IMR-90 (cell line): ENCODE data around the gene COPS2. TPM values are rescaled to one million over a fixed set of nuclear protein-coding genes. Genes with fewer than 3 reads are reported as not detected.

Experiments used
- ATAC-seq: fragments of 200-7000 bp; cut with Tn5 transposase; 2 replicates; pipeline ENCODE4 v1.9.1; 2020; ENCODE audit warnings: low read depth, mild to moderate bottlenecking, moderate library complexity
- BruUV-seq: library from RNA; stranded (reverse); fragments of 400-500 nt; replicated peaks from 2 replicates; lab custom pipeline; 2021; lab: Mats Ljungman, UMichigan
- CTCF ChIA-PET: fragments of 300-600 bp; formaldehyde crosslinking; extraction: SDS; loops from one replicate; lab custom pipeline; 2021; ENCODE audit warnings: antibody characterized with exemption; lab: Yijun Ruan, JAX
- POLR2A ChIA-PET: fragments of 300-600 bp; sonication (Branson Sonifier 250); formaldehyde crosslinking; loops from one replicate; lab custom pipeline; 2022; ENCODE audit warnings: antibody characterized with exemption; ENCODE audit not compliant: unreplicated experiment; lab: Charles Lee
- DNase-seq: peaks from one replicate; pipeline ENCODE4 v3.0.0; 2013
- H2AFZ ChIP-seq: replicated peaks from 2 replicates; pipeline ENCODE3; 2013; ENCODE audit warnings: low read length, mild to moderate bottlenecking; ENCODE audit not compliant: poor library complexity
- H2AK5ac ChIP-seq: 2 replicates; pipeline ENCODE4 v1.6.1; 2013; ENCODE audit warnings: low read depth, low read length, inconsistent platforms
- H2AK9ac ChIP-seq: replicated peaks from 2 replicates; pipeline ENCODE3; 2013; ENCODE audit warnings: mild to moderate bottlenecking, low read depth, low read length, moderate library complexity; ENCODE audit not compliant: poor library complexity
- H2BK120ac ChIP-seq: 2 replicates; pipeline ENCODE4 v1.6.1; 2013; ENCODE audit warnings: low read depth, low read length, inconsistent platforms
- H2BK15ac ChIP-seq: 3 replicates; pipeline ENCODE4 v1.6.1; 2013; ENCODE audit warnings: low read depth, low read length, inconsistent platforms
- H2BK20ac ChIP-seq: 2 replicates; pipeline ENCODE4 v1.6.1; 2013; ENCODE audit warnings: low read depth, mild to moderate bottlenecking, inconsistent platforms, low read length, moderate library complexity
- H2BK5ac ChIP-seq: 2 replicates; pipeline ENCODE4 v1.6.1; 2013; ENCODE audit warnings: mild to moderate bottlenecking, low read depth, low read length, inconsistent platforms; ENCODE audit not compliant: poor library complexity, severe bottlenecking
- H3K14ac ChIP-seq: replicated peaks from 2 replicates; pipeline ENCODE4 v1.6.1; 2013; ENCODE audit warnings: low read depth, low read length, inconsistent platforms
- H3K18ac ChIP-seq: 2 replicates; pipeline ENCODE4 v1.6.1; 2013; ENCODE audit warnings: low read depth, low read length, control low read depth
- H3K23ac ChIP-seq: 2 replicates; pipeline ENCODE4 v1.6.1; 2013; ENCODE audit warnings: low read depth, low read length, inconsistent platforms
- H3K27ac ChIP-seq: 2 replicates; pipeline ENCODE4 v1.5.1; 2013; ENCODE audit warnings: mild to moderate bottlenecking, control low read depth, low read length; ENCODE audit not compliant: insufficient read depth
- H3K27me3 ChIP-seq: 2 replicates; pipeline ENCODE4 v1.6.1; 2013; ENCODE audit warnings: low read length; ENCODE audit not compliant: control insufficient read depth, insufficient read depth
- H3K36me3 ChIP-seq: 2 replicates; pipeline ENCODE4 v1.6.1; 2013; ENCODE audit warnings: low read length, mixed read lengths; ENCODE audit not compliant: control insufficient read depth, insufficient read depth
- H3K4ac ChIP-seq: 2 replicates; pipeline ENCODE4 v1.6.1; 2013; ENCODE audit warnings: low read depth, low read length, inconsistent platforms
- H3K4me1 ChIP-seq: 2 replicates; pipeline ENCODE4 v1.6.1; 2013; ENCODE audit warnings: low read length, mixed read lengths; ENCODE audit not compliant: control insufficient read depth, insufficient read depth
- H3K4me2 ChIP-seq: 2 replicates; pipeline ENCODE4 v1.6.1; 2013; ENCODE audit warnings: low read depth, mild to moderate bottlenecking, control low read depth, low read length, moderate library complexity
- H3K4me3 ChIP-seq: 2 replicates; pipeline ENCODE4 v1.5.1; 2013; ENCODE audit warnings: low read depth, mild to moderate bottlenecking, control low read depth, low read length, moderate library complexity; ENCODE audit not compliant: insufficient read depth
- H3K56ac ChIP-seq: 2 replicates; pipeline ENCODE4 v1.6.1; 2013; ENCODE audit warnings: low read length, inconsistent platforms; ENCODE audit not compliant: insufficient read depth; ENCODE audit errors: extremely low read depth
- H3K79me1 ChIP-seq, 2 experiments: 2 replicates each; pipeline ENCODE4 v1.6.1; 2013; ENCODE audit warnings: low read length in 2 of 2, inconsistent platforms in 1 of 2, low read depth in 1 of 2
- H3K9ac ChIP-seq: 2 replicates; pipeline ENCODE4 v1.6.1; 2013; ENCODE audit warnings: low read depth, low read length, control low read depth
- H3K9me1 ChIP-seq: 2 replicates; pipeline ENCODE4 v1.6.1; 2013; ENCODE audit warnings: low read length, inconsistent platforms; ENCODE audit not compliant: insufficient read depth
- H3K9me3 ChIP-seq: 2 replicates; pipeline ENCODE4 v1.6.1; 2013; ENCODE audit warnings: low read length; ENCODE audit not compliant: control insufficient read depth, insufficient read depth
- H4K20me1 ChIP-seq: 2 replicates; pipeline ENCODE4 v1.6.1; 2013; ENCODE audit warnings: low read length, inconsistent platforms; ENCODE audit not compliant: insufficient read depth
- H4K5ac ChIP-seq: 2 replicates; pipeline ENCODE4 v1.6.1; 2013; ENCODE audit warnings: mild to moderate bottlenecking, low read depth, low read length, control low read depth
- H4K8ac ChIP-seq, 2 experiments: 2 replicates each; pipeline ENCODE4 v1.6.1; 2013; ENCODE audit warnings: low read depth in 2 of 2, low read length in 2 of 2, control low read depth in 1 of 2, inconsistent platforms in 1 of 2
- H4K91ac ChIP-seq: 2 replicates; pipeline ENCODE4 v1.6.1; 2013; ENCODE audit warnings: low read depth, low read length, inconsistent platforms; ENCODE audit not compliant: insufficient read depth
- BHLHE40 ChIP-seq: fragments of 150-350 bp; IDR thresholded peaks from 2 replicates; pipeline ENCODE4 v1.6.1; 2016; ENCODE audit warnings: mild to moderate bottlenecking, low read depth, low read length
- CEBPB ChIP-seq: IDR thresholded peaks from 2 replicates; pipeline ENCODE4 v1.6.1; 2012; ENCODE audit warnings: low read depth, low read length, improper control_type of control experiment
- CHD1 ChIP-seq: IDR thresholded peaks from 2 replicates; pipeline ENCODE4 v1.6.1; 2012; ENCODE audit warnings: low read depth, low read length, improper control_type of control experiment
- CTCF ChIP-seq: conservative IDR thresholded peaks from 2 replicates; pipeline ENCODE4 v1.5.1; 2012; ENCODE audit warnings: mild to moderate bottlenecking, low read depth, low read length, improper control_type of control experiment
- ELK1 ChIP-seq: fragments of 150-350 bp; IDR thresholded peaks from 2 replicates; pipeline ENCODE4 v1.6.1; 2016; ENCODE audit warnings: low read depth, mild to moderate bottlenecking, low read length, moderate library complexity, borderline replicate concordance
- FOS ChIP-seq: fragments of 150-350 bp; IDR thresholded peaks from 2 replicates; pipeline ENCODE4 v1.6.1; 2016; ENCODE audit warnings: low read depth, low read length
- MAFK ChIP-seq: IDR thresholded peaks from 2 replicates; pipeline ENCODE4 v1.6.1; 2012; ENCODE audit warnings: low read depth, low read length, improper control_type of control experiment
- MAZ ChIP-seq: IDR thresholded peaks from 2 replicates; pipeline ENCODE4 v1.6.1; 2012; ENCODE audit warnings: low read depth, mild to moderate bottlenecking, low read length, improper control_type of control experiment, moderate library complexity, borderline replicate concordance
- MXI1 ChIP-seq: IDR thresholded peaks from 2 replicates; pipeline ENCODE4 v1.6.1; 2012; ENCODE audit warnings: low read depth, mild to moderate bottlenecking, low read length, moderate library complexity, borderline replicate concordance
- NFE2L2 ChIP-seq: fragments of 150-350 bp; IDR thresholded peaks from 2 replicates; pipeline ENCODE4 v1.6.1; 2016; ENCODE audit warnings: low read depth, mild to moderate bottlenecking, low read length
- POLR2A ChIP-seq: IDR thresholded peaks from 2 replicates; pipeline ENCODE4 v1.6.1; 2012; ENCODE audit warnings: mild to moderate bottlenecking, low read depth, low read length
- RAD21 ChIP-seq: IDR thresholded peaks from 2 replicates; pipeline ENCODE4 v1.6.1; 2012; ENCODE audit warnings: low read length, improper control_type of control experiment
- RFX5 ChIP-seq: IDR thresholded peaks from 2 replicates; pipeline ENCODE4 v1.8.0; 2012; ENCODE audit warnings: low read depth, mild to moderate bottlenecking, low read length, moderate library complexity
- SMC3 ChIP-seq: fragments of 150-350 bp; IDR thresholded peaks from 2 replicates; pipeline ENCODE4 v1.6.1; 2016; ENCODE audit warnings: low read depth, mild to moderate bottlenecking, antibody characterized with exemption, low read length, moderate library complexity
- USF2 ChIP-seq: fragments of 150-350 bp; IDR thresholded peaks from 2 replicates; pipeline ENCODE4 v1.6.1; 2017; ENCODE audit warnings: mild to moderate bottlenecking, antibody characterized with exemption, low read length, low read depth
- WGBS, 2 experiments: methylation state at CpG; one replicate each; pipeline versions ENCODE4 v1.1.5 to v1.1.7; 2013; ENCODE audit warnings: missing lambda C conversion rate in 2 of 2; ENCODE audit not compliant: insufficient read length in 1 of 2; ENCODE audit errors: extremely low coverage in 2 of 2; 5-methylcytosine and 5-hydroxymethylcytosine counted together
- dilution Hi-C: fragments of 300-500 bp; cut with HindIII; formaldehyde crosslinking; loops from one replicate; pipeline ENCODE4 v1.14.3; 2018; ENCODE audit warnings: low sequenced_read_pairs; ENCODE audit not compliant: unreplicated experiment
- in situ Hi-C: fragments of 300-500 bp; cut with MboI; formaldehyde crosslinking; loops from 3 replicates; pipeline ENCODE4 v1.14.3; 2019; ENCODE audit warnings: low sequenced_read_pairs, inconsistent platforms, mixed read lengths
- intact Hi-C: fragments of 100-400 bp; cut with micrococcal nuclease; formaldehyde crosslinking; loops from 2 replicates; pipeline ENCODE4 v1.10.0; 2022
- polyA plus RNA-seq, 3 experiments: library from polyadenylated mRNA; depleted of rRNA; stranded (reverse); fragments of >200 nt; gene quantifications; 2 replicates each; pipeline ENCODE4 v1.2.3, GENCODE V29; 2012; ENCODE audit warnings: low replicate concordance in 1 of 3
- total RNA-seq: library from RNA; depleted of rRNA; stranded (reverse); fragments of >200 nt; gene quantifications from 2 replicates; pipeline ENCODE4 v1.2.3, GENCODE V29; 2012

The COPS2 gene
- total and polyA plus RNA-seq, 2 of the 4 experiments (the other 2 are of a cell fraction) = 54.6 to 75.6 TPM

GRCh38 chr15:49110158-49110944 is 45.0 kb downstream of the COPS2 start:
- no peak overlapping the region for H3K18ac ChIP-seq
- no peak overlapping the region for H2BK20ac ChIP-seq
- H4K91ac ChIP-seq = no peak overlapping the region
- H3K27me3 ChIP-seq = no peaks in the 10 kb centered on the region
- no TSS peak for BruUV-seq
- no peak overlapping the region for H3K27ac ChIP-seq
- no peak overlapping the region for H3K14ac ChIP-seq
- dilution Hi-C loops = no loop called here
- H3K23ac ChIP-seq = no peak overlapping the region
- peaks cover 4% of the 10 kb centered on the region; the same call in 1 of the 2 replicates for H3K9me3 ChIP-seq
- WGBS, 2 experiments = no CpG with 5 or more reads among the region's 2 CpGs
- H4K20me1 ChIP-seq = peaks cover 3% of the 10 kb centered on the region; the same call in 1 of the 2 replicates
- ChIA-PET POLR2A (no interaction called here), CTCF (no interaction called here)
- H3K56ac ChIP-seq = no peak overlapping the region
- H2BK15ac ChIP-seq = no peak overlapping the region
- H4K8ac ChIP-seq = no peak overlapping the region
- TF ChIP-seq CEBPB (no peak), USF2 (no peak), RAD21 (no peak), RFX5 (no peak), ELK1 (no peak), POLR2A (no peak), MAZ (no peak), MXI1 (no peak), BHLHE40 (no peak), NFE2L2 (no peak), MAFK (no peak), CHD1 (no peak), FOS (no peak), CTCF (no peak), SMC3 (no peak)
- H2AK9ac ChIP-seq = peak overlapping the region; percentile 15
- in situ Hi-C loops = no loop called here
- H2AK5ac ChIP-seq = no peak overlapping the region
- no peak overlapping the region for H3K4me3 ChIP-seq
- no peak for ATAC-seq
- H2BK5ac ChIP-seq = no peak overlapping the region
- intact Hi-C loops = no loop called here
- peaks cover 8% of the 10 kb centered on the region; the same call in 1 of the 2 replicates for H3K9me1 ChIP-seq
- H3K4ac ChIP-seq = no peak overlapping the region
- DNase-seq = no peak
- no peaks in the 10 kb centered on the region for H3K4me1 ChIP-seq
- peaks cover 16 to 18% of the 10 kb centered on the region in 2 experiments for H3K79me1 ChIP-seq
- no peak overlapping the region for H3K4me2 ChIP-seq
- H4K5ac ChIP-seq = no peak overlapping the region
- H2AFZ ChIP-seq = no peak overlapping the region
- no peak overlapping the region for H2BK120ac ChIP-seq
- H3K9ac ChIP-seq = no peak overlapping the region
- H3K36me3 ChIP-seq = peaks cover 18% of the 10 kb centered on the region
